ENCODE results near the gene DMRT3. TPM values are rescaled to one million over a fixed set of nuclear protein-coding genes. Genes with fewer than 3 reads are reported as not detected.

DMRT3 gene, protein sequence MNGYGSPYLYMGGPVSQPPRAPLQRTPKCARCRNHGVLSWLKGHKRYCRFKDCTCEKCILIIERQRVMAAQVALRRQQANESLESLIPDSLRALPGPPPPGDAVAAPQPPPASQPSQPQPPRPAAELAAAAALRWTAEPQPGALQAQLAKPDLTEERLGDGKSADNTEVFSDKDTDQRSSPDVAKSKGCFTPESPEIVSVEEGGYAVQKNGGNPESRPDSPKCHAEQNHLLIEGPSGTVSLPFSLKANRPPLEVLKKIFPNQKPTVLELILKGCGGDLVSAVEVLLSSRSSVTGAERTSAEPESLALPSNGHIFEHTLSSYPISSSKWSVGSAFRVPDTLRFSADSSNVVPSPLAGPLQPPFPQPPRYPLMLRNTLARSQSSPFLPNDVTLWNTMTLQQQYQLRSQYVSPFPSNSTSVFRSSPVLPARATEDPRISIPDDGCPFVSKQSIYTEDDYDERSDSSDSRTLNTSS
- polyA plus RNA-seq (2011; rRNA removed) (not detected in 2 replicates), polyA minus RNA-seq (2011; rRNA and poly(A)+ RNA removed) (0.18 TPM in 1 of 2 replicates, not detected in the other)

DNA sequence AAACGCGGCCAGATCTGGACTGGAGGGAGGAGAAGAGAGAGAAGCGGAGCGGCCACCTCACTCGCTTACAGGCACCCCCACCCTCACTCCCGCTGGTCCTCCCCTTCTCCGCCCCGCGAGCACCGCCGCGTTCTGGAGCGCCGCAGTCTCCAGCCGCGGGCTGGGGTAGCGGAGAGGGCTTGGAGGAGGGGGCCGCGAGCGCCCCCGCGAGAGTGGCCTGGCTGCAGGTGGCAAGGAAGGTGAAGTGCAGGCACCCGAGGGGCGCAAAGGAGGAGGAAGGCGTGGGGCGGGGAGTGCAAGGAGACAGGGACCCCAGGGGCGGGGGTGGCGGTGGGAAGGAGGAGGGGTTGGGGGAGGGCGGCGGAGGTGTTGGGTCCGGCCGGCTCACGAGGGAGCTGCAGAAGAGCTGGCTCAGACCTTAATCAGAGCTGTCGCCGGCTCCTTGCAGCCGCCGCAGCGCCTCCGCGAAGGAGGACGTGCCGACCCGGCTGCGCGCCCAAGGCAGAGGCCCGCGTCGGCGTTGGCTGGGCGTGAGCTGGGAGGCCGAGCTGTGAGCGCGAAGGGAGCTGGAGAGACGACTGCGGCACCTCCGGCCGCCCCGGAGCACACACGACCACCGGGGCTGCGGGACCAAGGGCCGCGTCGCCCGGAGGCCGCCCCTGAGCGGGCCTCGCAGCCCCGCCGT is at the start of gene DMRT3:
Gene DMRT3, plus strand, starts transcription at position 398 of the 685 bp plus-strand sequence. CDS start 347 bp downstream, outside the sequence.
- POLR2A ChIA-PET = no interaction called here
- DNase-seq (ENCODE audit: low read depth, low spot score) = no peak
- CTCF ChIA-PET = no interaction called here

DNA sequence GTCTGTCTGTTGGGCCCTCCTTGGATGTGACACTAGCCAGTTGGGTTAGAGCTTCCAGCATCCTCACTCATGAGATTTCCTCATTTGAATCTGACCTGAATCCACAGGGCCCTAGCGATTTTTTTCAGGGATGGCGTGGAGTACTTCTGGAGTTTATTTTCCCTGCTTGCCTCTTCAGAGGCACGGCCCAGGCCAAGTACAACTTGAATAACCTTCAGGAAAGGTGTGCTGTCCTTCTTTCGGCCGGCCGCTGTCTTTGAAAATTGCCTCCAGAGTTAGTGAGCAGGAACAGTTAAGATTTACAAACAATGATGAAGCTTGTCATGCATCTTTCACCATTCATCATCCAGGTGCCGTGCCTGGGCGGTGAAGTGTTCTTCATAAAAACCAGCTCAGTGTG is 49.5 kb upstream of the DMRT3 start:
- ChIA-PET CTCF (interaction anchor here (1.3 kb wide), 2 partner anchors 9 to 12 kb away, joined by 3 to 5 read pairs; no protein-coding TSS in a partner anchor), POLR2A (no interaction called here)
- TF ChIP-seq, protein P1, sequence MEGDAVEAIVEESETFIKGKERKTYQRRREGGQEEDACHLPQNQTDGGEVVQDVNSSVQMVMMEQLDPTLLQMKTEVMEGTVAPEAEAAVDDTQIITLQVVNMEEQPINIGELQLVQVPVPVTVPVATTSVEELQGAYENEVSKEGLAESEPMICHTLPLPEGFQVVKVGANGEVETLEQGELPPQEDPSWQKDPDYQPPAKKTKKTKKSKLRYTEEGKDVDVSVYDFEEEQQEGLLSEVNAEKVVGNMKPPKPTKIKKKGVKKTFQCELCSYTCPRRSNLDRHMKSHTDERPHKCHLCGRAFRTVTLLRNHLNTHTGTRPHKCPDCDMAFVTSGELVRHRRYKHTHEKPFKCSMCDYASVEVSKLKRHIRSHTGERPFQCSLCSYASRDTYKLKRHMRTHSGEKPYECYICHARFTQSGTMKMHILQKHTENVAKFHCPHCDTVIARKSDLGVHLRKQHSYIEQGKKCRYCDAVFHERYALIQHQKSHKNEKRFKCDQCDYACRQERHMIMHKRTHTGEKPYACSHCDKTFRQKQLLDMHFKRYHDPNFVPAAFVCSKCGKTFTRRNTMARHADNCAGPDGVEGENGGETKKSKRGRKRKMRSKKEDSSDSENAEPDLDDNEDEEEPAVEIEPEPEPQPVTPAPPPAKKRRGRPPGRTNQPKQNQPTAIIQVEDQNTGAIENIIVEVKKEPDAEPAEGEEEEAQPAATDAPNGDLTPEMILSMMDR (IDR thresholded peaks at IDR 0.05; ENCODE audit: low read depth, low read length) = no peak
- Histone ChIP-seq H3K9me3 (ENCODE audit: control insufficient read depth, insufficient read depth, low read length) (no peaks in the 10 kb centered on the region), H3K27me3 (ENCODE audit: control insufficient read depth, insufficient read depth, low read length) (no peaks in the 10 kb centered on the region), H3K27ac (ENCODE audit: low read depth, low read length) (no peak overlapping the region), H3K4me3 (ENCODE audit: low read depth, low read length) (no peak overlapping the region)
- DNase-seq (ENCODE audit: low read depth, low spot score) = no peak

More for the DNA sequence above, at the start of gene DMRT3:
- TF ChIP-seq, protein P1 (IDR thresholded peaks at IDR 0.05; ENCODE audit: low read depth, low read length) = no peak
- H3K27ac ChIP-seq (ENCODE audit: low read depth, low read length) = no peak within 1 kb of the TSS
- peaks cover 83% of the 10 kb centered on the region for H3K27me3 ChIP-seq (ENCODE audit: control insufficient read depth, insufficient read depth, low read length)
- no peak within 1 kb of the TSS for H3K4me3 ChIP-seq (ENCODE audit: low read depth, low read length)
- H3K9me3 ChIP-seq (ENCODE audit: control insufficient read depth, insufficient read depth, low read length) = peaks cover 14% of the 10 kb centered on the region; the same call in 1 of the 2 replicates

DNA sequence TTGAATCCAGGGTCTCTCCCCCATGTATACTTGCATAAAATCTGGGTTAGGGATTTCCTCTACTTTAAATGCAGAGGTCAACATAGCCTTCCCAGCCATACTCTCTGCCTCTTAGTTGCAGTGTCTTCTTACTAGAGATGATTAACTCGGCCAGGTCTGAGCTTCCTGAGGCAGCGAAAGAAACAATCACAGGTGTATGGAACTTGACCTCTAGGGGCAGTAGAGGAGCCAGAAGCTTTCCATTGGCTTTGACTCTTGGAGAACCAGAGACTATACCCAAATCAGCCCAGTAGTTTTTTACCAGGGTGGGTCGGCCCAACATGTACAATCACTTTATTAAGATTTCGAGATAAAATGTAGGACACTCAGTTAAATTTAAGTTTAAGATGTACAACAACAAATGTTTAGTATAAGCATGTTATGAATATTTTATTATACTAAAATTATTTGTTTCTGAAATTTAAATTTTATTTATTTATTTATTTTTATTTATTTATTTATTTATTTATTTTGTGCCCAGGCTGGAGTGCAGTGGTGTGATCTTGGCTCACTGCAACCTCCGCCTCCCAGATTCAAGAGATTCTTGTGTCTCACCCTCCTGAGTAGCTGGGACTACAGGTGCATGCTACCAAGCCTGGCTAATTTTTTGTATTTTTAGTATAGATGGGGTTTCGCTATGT is 48.0 kb upstream of the DMRT3 start:
- Histone ChIP-seq H3K27ac (ENCODE audit: low read depth, low read length) (no peak overlapping the region), H3K4me3 (ENCODE audit: low read depth, low read length) (no peak overlapping the region), H3K27me3 (ENCODE audit: control insufficient read depth, insufficient read depth, low read length) (peaks cover under 1% of the 10 kb centered on the region), H3K9me3 (ENCODE audit: control insufficient read depth, insufficient read depth, low read length) (no peaks in the 10 kb centered on the region)
- ChIA-PET CTCF (interaction anchor here (0.6 to 1.4 kb wide), 5 partner anchors 9 to 76 kb away, joined by 3 to 6 read pairs (median 4); no protein-coding TSS in a partner anchor), POLR2A (interaction anchor here (0.5 to 0.6 kb wide), 2 partner anchors 103 to 177 kb away, joined by 3 to 10 read pairs; no protein-coding TSS in a partner anchor)
- TF ChIP-seq, protein P1 (IDR thresholded peaks at IDR 0.05; ENCODE audit: low read depth, low read length) = peak; percentile 47
- DNase-seq (ENCODE audit: low read depth, low spot score) = no peak

DNA sequence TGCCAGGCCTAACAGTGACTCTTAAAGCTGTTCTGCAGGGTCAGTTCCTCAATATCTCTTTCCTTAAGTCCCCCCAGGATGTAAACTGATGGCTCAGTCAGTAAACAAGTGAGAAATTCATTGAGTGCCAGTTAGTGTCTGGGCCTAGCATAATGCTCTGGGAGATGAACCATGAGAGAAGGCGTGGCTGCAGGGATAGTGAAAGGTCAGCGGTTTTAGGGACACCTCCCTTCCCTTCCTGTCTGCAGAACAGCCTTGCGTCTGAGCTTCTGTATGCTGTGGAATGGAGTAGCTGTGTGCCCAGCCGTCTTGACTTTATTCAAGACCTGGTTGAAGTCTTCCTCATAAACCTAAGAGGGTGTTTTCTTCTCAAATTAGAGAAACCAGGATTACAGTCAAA is 46.7 kb upstream of the DMRT3 start:
- Histone ChIP-seq H3K9me3 (ENCODE audit: control insufficient read depth, insufficient read depth, low read length) (no peaks in the 10 kb centered on the region), H3K27me3 (ENCODE audit: control insufficient read depth, insufficient read depth, low read length) (peaks cover 2% of the 10 kb centered on the region), H3K27ac (ENCODE audit: low read depth, low read length) (no peak overlapping the region), H3K4me3 (ENCODE audit: low read depth, low read length) (no peak overlapping the region)
- ChIA-PET CTCF (interaction anchor here (0.5 kb wide), 1 partner anchor 8 kb away, joined by 4 read pairs; no protein-coding TSS in a partner anchor), POLR2A (no interaction called here)
- no peak for DNase-seq (ENCODE audit: low read depth, low spot score)
- TF ChIP-seq, protein P1 (IDR thresholded peaks at IDR 0.05; ENCODE audit: low read depth, low read length) = no peak
